Activated naive CD8-positive, alpha-beta T cell treated with anti-CD3 and anti-CD28 coated beads, Interleukin-2, amount 50 U/mL, for 24 hours (primary cell): ENCODE results near the gene FAM25A.
A peak's percentile ranks its signal among the peaks of the same experiment; 100 is the strongest.
"Not testable (repeated sequence)": the region's sequence is repeated elsewhere in the genome, so short reads cannot be mapped to it uniquely, and the experiment has no call there.

ENCODE experiments used
- ATAC-seq: fragments of 150-1000 bp; cut with Tn5 transposase; one replicate; pipeline ENCODE4 v1.10.0; 2021
- DNase-seq: peaks from one replicate; pipeline ENCODE4 v3.0.0; 2021
- H3K27ac Mint-ChIP-seq: one replicate; pipeline ENCODE4 v1.8.0; 2021; ENCODE audit warnings: mild to moderate bottlenecking, mixed read lengths
- H3K27me3 Mint-ChIP-seq: one replicate; pipeline ENCODE4 v1.8.0; 2021; ENCODE audit warnings: mixed read lengths
- H3K36me3 Mint-ChIP-seq: one replicate; pipeline ENCODE4 v1.8.0; 2021; ENCODE audit warnings: low read depth, mixed read lengths
- H3K4me1 Mint-ChIP-seq: one replicate; pipeline ENCODE4 v1.8.0; 2021; ENCODE audit warnings: mixed read lengths
- H3K4me3 Mint-ChIP-seq: one replicate; pipeline ENCODE4 v1.8.0; 2021; ENCODE audit warnings: mild to moderate bottlenecking, moderate library complexity, mixed read lengths
- H3K9me3 Mint-ChIP-seq: one replicate; pipeline ENCODE4 v1.8.0; 2021; ENCODE audit warnings: mixed read lengths

The FAM25A gene

DNA sequence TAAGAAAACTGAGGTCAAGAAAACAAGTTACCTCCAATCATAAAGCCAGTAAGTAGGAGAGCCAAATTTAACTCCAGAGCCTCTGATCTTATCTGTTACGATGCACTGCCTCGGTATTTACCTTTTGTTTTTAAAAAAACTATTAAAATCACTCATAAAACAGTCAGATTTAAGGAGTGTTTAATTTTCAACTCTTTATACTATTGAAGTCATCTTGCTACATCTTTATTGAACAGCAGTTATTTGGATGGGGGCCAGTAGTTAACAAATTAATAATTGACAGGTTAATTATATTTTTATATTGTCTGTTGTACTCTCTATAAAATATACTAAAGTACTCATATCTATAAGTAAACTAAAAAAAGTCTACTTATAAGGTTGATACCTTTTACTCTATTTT, 27.2 kb upstream of the FAM25A start:
- Mint-ChIP-seq H3K9me3 (no peaks in the 10 kb centered on the region), H3K27me3 (peaks cover 12% of the 10 kb centered on the region), H3K36me3 (no peaks in the 10 kb centered on the region), H3K4me3 (no peak overlapping the region), H3K4me1 (no peaks in the 10 kb centered on the region), H3K27ac (no peak overlapping the region)
- ATAC-seq = no peak
- DNase-seq = no peak

DNA sequence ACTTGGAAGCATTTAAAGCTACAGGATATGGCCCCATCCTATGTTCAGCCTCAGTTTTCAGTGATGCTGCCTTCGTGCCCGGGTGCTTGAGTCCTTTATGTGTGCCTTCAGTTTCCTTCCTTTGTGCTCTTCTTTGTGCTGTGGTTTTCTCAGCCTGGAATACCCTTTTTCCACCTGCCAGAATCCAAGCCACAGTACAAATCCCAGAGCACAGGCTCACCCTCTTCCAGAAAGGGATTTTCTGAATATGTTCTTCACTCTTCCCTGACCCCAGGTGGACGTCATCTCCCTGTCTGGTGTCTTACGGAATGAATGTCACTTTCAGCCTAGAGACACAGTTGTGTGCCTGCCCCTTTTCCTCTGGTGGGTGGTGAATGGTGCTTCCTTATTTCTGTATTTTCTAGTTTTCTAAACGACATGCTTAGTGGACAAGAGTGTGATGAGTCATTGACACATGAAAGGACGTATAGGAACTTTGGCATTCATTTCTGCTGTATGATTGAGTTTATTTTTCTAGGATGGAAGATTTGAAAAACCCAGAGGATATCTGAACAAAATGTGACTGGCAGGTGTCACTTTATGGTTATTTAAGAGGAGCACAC, 20.2 kb upstream of the FAM25A start:
- H3K4me1 Mint-ChIP-seq, H3K27ac Mint-ChIP-seq, H3K4me3 Mint-ChIP-seq, H3K9me3 Mint-ChIP-seq, ATAC-seq, DNase-seq, H3K27me3 Mint-ChIP-seq, H3K36me3 Mint-ChIP-seq: not testable (repeated sequence)

DNA sequence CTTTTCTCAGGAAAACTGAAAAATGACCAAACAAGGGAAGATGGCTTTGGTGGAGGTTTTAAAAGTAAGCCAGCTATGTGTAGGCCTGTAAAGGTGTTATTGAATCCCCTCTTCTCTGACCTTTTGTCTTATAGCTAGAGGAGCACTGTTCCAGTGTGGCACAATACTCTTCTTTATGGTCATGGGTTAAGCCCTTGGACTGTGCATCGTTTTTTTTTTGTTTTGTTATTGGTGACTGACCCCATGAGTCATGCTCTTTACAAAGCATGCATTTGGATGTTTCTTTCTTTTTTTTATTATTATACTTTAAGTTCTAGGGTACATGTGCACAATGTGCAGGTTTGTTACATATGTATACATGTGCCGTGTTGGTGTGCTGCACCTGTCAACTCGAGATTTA, 19.6 kb upstream of the FAM25A start:
- Mint-ChIP-seq H3K4me1 (no peaks in the 10 kb centered on the region), H3K4me3 (no peak overlapping the region), H3K27ac (no peak overlapping the region), H3K36me3 (no peaks in the 10 kb centered on the region), H3K27me3 (no peaks in the 10 kb centered on the region), H3K9me3 (no peaks in the 10 kb centered on the region)
- DNase-seq = no peak
- no peak for ATAC-seq

DNA sequence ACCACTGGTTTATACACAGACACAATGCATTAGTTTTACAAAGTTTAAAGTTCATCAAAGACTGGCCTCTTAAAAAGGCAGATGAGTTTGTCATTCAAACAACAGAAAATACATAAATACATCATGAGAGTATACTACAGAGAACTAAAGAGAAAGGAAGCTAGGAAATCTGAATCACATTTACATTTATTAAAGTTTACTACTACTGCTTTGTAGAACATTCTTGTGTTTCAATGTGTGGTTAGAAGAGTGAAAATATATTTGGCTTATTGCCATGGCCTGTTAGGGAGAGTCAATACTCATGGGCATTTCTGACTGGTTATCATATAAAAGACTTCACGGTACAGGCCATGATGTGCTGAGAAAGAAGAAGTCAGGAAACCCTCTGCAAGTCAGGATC, 13.0 kb upstream of the FAM25A start:
- not testable (repeated sequence) for ATAC-seq, H3K4me1 Mint-ChIP-seq, H3K27ac Mint-ChIP-seq, DNase-seq, H3K36me3 Mint-ChIP-seq, H3K9me3 Mint-ChIP-seq, H3K27me3 Mint-ChIP-seq, H3K4me3 Mint-ChIP-seq

DNA sequence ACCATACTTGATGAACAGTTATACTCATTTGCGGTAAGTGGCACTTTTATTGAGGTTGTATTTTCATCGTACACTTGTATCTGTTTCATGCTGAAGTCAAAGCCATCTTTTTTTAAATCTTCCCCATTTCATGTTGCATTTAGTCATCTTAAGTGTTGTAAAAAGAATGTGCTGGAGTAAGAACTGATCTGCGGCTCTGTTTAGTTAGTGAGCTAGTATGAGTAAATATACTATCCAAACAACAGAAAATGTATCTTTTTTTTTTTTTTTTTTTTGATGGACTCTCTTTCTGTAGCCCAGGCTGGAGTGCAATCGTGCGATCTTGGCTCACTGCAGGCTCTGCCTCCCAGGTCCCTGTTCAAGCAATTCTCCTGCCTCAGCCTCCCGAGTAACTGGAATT, 12.4 kb upstream of the FAM25A start:
- H3K9me3 Mint-ChIP-seq, H3K36me3 Mint-ChIP-seq, H3K4me3 Mint-ChIP-seq, H3K27me3 Mint-ChIP-seq, H3K4me1 Mint-ChIP-seq, ATAC-seq, DNase-seq, H3K27ac Mint-ChIP-seq: not testable (repeated sequence)

DNA sequence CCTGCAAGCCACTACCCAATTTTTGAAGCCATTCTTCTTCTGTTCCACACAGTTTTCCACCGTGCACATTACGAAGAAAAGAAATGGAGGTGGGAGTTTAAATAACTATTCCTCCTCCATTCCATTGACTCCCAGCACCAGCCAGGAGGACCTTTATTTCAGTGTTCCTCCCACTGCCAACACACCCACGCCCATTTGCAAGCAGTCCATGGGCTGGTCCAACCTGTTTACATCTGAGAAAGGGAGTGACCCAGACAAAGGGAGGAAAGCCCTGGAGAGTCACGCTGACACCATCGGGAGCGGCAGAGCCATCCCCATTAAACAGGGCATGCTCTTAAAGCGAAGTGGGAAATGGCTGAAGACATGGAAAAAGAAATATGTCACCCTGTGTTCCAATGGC, 11.8 kb upstream of the FAM25A start:
- H3K4me3 Mint-ChIP-seq, H3K36me3 Mint-ChIP-seq, H3K4me1 Mint-ChIP-seq, H3K27ac Mint-ChIP-seq, H3K9me3 Mint-ChIP-seq, DNase-seq, ATAC-seq, H3K27me3 Mint-ChIP-seq: not testable (repeated sequence)

DNA sequence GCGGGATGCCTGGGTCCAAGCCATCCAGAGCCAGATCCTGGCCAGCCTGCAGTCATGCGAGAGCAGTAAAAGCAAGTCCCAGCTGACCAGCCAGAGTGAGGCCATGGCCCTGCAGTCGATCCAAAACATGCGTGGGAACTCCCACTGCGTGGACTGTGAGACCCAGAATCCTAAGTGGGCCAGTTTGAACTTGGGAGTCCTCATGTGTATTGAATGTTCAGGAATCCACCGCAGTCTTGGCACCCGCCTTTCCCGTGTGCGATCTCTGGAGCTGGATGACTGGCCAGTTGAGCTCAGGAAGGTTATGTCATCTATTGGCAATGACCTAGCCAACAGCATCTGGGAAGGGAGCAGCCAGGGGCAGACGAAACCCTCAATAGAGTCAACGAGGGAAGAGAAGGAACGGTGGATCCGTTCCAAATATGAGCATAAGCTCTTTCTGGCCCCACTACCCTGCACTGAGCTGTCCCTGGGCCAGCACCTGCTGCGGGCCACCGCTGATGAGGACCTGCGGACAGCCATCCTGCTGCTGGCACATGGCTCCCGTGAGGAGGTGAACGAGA, 10.9 kb upstream of the FAM25A start:
- H3K9me3 Mint-ChIP-seq, H3K27me3 Mint-ChIP-seq, H3K36me3 Mint-ChIP-seq, ATAC-seq, H3K27ac Mint-ChIP-seq, H3K4me3 Mint-ChIP-seq, H3K4me1 Mint-ChIP-seq, DNase-seq: not testable (repeated sequence)

DNA sequence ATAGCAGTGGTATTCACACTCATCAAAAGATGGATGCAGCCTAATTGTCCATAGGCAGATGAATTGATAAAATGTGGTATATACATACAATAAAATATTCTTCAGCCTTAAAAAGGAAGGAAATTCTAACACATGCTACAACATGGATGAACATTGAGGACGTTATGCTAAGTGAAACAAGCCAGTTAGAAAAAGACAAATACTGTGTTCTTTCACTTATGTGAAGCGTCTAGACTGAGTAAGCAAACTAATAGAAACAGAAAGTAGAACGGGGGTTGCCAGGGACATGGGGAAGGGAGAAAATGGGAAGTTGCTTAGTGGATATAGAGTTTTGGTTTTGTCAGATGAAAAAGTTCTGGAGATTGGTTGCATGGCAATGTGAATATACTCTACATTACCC, 6.6 kb upstream of the FAM25A start:
- not testable (repeated sequence) for H3K27ac Mint-ChIP-seq, H3K9me3 Mint-ChIP-seq, H3K4me3 Mint-ChIP-seq, H3K27me3 Mint-ChIP-seq, H3K36me3 Mint-ChIP-seq, DNase-seq, H3K4me1 Mint-ChIP-seq, ATAC-seq

DNA sequence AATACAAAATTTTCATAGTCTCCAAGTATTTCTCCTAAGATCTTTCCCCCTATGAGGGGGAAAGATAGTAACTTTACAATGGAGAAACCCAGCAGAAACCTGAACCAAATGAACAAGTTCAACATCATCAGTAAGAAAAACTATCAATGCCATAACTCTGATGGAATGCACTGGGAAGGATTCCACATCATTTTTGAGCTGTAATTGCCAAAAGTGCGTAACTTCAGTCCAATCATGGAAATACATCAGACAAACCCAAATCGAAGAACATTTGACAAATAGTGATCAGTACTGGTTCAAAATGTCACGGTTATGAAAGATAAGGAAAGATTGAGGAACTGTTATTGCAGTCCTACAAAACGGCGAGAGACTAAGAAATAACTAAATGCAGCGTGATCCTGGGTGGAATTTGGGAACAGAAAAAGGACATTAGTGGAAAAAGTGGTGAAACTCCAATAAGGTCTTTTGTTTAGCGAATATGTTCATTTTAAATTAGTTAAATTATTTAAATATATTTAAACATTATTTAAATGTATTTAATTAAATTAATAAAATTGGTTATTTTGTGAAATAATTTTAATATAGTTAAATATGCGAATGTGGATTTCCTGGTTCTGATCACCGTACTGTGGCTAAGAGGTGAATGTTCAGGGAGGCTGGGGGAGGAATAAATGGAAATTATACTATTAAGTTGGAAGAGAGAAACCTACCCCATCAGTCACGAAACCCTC, 4.9 kb upstream of the FAM25A start:
- not testable (repeated sequence) for H3K9me3 Mint-ChIP-seq, H3K27ac Mint-ChIP-seq, H3K4me3 Mint-ChIP-seq, DNase-seq, H3K36me3 Mint-ChIP-seq, ATAC-seq, H3K4me1 Mint-ChIP-seq, H3K27me3 Mint-ChIP-seq

DNA sequence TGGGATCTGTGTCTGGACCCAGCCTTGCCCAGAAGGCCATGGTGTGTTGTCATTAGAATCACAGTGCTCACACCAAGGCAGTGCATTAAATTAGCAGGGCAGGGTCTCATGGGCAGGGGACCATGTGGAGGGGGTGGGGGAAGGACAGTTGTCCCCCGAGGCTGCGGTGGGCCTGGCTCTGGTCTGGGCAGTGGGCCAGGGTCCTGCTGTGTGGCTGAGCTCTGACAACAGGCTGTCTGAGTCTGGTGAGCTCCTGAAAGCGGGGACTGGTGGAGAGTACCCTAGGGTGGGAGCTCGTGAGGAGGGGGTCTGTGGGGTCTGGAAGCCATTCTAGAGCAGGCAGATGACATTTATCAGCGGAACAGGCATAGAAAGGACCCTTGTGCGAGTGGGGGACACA, 2.0 kb upstream of the FAM25A start:
- not testable (repeated sequence) for ATAC-seq, H3K27me3 Mint-ChIP-seq, H3K4me1 Mint-ChIP-seq, H3K27ac Mint-ChIP-seq, DNase-seq, H3K9me3 Mint-ChIP-seq, H3K36me3 Mint-ChIP-seq, H3K4me3 Mint-ChIP-seq

DNA sequence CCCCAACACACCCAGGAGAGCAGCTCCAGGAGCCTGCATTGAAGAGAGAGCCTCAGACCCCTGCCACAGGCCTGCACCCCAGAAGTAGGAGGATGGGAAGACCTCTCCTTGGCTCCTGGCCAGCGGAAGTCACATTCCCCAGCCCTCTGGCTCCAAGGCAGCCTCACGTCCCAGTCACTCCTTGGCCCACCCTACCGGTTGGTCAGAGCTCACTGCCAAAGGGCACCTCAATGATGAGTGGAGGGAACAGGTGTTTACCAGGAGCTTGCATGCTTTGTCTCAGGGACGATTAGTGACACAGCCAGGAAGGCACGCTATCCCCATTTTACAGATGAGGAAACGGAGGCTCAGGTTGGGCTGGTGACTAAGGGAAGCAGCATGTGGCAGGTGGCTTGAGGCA, 1.0 kb upstream of the FAM25A start:
- DNase-seq, H3K9me3 Mint-ChIP-seq, H3K36me3 Mint-ChIP-seq, H3K27me3 Mint-ChIP-seq, ATAC-seq, H3K4me1 Mint-ChIP-seq, H3K4me3 Mint-ChIP-seq, H3K27ac Mint-ChIP-seq: not testable (repeated sequence)

DNA sequence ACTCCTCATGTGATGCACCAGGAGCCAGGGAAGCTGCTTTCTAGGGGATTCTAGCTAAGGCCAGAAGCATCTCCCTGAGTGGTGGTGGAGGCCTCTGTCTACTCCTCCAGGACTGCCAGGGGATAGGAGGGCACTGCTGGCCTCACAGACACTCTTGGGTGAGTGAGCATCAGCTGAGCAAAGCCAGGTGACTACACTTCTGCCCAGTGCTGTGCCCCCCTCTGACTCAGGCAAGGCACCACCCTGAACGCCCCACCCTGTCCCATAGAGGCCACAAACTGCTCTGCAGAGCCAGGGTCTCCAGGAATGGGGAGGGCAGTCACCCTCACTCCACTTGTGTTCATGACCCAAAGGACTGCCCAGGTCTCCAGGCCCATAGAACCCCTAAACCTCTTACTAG, 590 bp upstream of the FAM25A start:
- ATAC-seq, H3K36me3 Mint-ChIP-seq, H3K4me1 Mint-ChIP-seq, DNase-seq, H3K9me3 Mint-ChIP-seq, H3K27ac Mint-ChIP-seq, H3K27me3 Mint-ChIP-seq, H3K4me3 Mint-ChIP-seq: not testable (repeated sequence)

DNA sequence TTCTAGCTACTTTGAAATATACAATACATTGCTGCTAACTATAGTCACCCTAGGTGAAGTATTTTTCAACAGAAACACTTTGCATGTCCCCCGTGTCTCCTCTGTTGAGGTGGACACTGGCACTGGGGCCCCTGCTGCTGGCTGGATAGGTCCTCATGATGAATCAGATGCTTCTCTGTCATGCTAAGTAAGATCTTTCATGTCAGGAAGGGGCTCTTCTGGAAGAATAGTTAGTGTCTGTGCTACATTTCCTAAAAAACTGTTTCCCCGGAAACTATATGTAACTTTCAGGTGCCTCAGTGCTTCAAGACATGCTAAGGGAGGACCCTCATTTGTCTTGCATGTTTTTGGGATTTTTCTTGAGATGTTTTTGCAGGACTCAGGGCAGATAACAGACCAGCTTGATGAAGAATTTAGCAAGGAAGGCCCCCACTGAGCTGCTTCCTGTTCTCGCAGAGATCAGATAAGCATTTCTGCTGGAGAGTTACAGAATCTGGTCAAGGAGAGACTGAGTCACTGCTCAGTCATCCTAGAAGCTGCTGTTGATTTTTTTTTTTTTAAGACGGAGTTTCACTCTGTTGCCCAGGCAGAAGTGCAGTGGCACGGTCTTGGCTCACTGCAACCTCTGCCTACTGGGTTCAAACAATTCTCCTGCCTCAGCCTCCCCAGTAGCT, 5.3 kb downstream of the FAM25A start:
- DNase-seq (peak; percentile 19), ATAC-seq (peak; percentile 97)
- peaks cover 16% of the 10 kb centered on the region for H3K4me1 Mint-ChIP-seq
- H3K4me3 Mint-ChIP-seq = peak overlapping the region; percentile 50
- peak overlapping the region; percentile 94 for H3K27ac Mint-ChIP-seq
- not testable (repeated sequence) for H3K9me3 Mint-ChIP-seq, H3K36me3 Mint-ChIP-seq, H3K27me3 Mint-ChIP-seq

DNA sequence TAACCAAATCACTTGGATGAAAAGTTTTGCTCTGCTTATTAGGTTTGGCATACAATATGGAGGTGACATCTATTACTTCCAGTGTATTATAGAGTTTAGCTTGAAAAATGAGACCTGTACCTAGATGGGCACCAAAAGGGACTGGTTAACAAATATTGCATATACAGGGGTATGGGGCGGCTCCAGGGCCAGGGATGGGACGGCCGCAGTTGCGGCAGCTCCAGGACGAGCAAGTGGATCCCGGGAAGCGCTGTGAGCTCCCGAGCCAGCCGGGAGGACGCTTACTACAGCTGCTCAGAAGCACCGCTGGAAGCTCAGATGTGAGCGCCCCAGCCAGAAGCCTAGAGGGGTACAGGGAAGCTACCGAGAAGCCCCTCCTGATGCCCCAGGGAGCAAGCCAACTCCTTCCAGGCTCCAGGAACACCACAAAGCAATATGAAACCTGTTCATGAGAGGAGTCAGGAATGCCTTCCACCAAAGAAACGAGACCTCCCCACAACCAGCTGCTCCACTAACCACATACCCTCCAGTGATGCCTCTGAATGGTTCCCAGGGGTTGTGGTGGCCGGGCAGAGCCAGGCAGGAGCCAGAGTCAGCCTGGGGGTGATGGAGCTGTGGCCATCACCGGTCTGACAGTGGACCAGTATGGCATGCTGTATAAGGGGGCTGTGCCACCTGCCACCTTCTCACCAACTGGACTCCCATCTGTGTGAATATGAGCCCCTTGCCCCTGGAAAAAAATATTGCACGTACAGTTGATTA, 6.8 kb downstream of the FAM25A start:
- not testable (repeated sequence) for H3K27ac Mint-ChIP-seq, DNase-seq, ATAC-seq, H3K9me3 Mint-ChIP-seq, H3K4me3 Mint-ChIP-seq, H3K27me3 Mint-ChIP-seq, H3K36me3 Mint-ChIP-seq
- H3K4me1 Mint-ChIP-seq = peaks cover 16% of the 10 kb centered on the region
